GM13977 (cell line): ENCODE measurements around the gene INMT.

ENCODE experiments used
- DNase-seq: peaks from one replicate; pipeline ENCODE4 v3.0.0; 2012; ENCODE audit warnings: low spot score
- CTCF ChIP-seq: IDR thresholded peaks from 2 replicates; pipeline ENCODE4 v1.5.1; 2012; ENCODE audit warnings: mild to moderate bottlenecking, control low read depth; ENCODE audit not compliant: insufficient read depth; ENCODE audit errors: extremely low read depth, missing control alignments
- in situ Hi-C: fragments of 300-500 bp; cut with MboI; formaldehyde crosslinking; loops from one replicate; pipeline ENCODE4 v1.12.0; 2022; ENCODE audit warnings: low sequenced_read_pairs, low pct_unique_long_range_greater_than_20kb, mixed read lengths, inconsistent platforms; ENCODE audit not compliant: unreplicated experiment

INMT gene

GRCh38 chr7:30723776-30724175, 28.2 kb upstream of the INMT start:
- no peak for TF ChIP-seq CTCF
- in situ Hi-C loops = no loop called here
- DNase-seq = no peak

GRCh38 chr7:30726296-30727006, 25.5 kb upstream of the INMT start:
- DNase-seq = no peak
- no peak for TF ChIP-seq CTCF
- in situ Hi-C loops = no loop called here

GRCh38 chr7:30727061-30727945, 24.6 kb upstream of the INMT start:
- in situ Hi-C loops = no loop called here
- TF ChIP-seq CTCF = no peak
- DNase-seq = no peak

- no peak for TF ChIP-seq CTCF
- in situ Hi-C loops = no loop called here
- no peak for DNase-seq
These were observed 23.3 kb upstream of the INMT start for GRCh38 chr7:30728591-30729100.

- in situ Hi-C loops = no loop called here
These were observed 22.3 kb upstream of the INMT start for GRCh38 chr7:30729642-30730041.

GRCh38 chr7:30730097-30730496, 21.8 kb upstream of the INMT start:
- in situ Hi-C loops = no loop called here
- DNase-seq = no peak
- no peak for TF ChIP-seq CTCF

More at GRCh38 chr7:30729642-30730041, 22.3 kb upstream of the INMT start:
- TF ChIP-seq CTCF = no peak
- DNase-seq = no peak
